ENCODE results near the gene UBXN7.
"Not testable (repeated sequence)": the region's sequence is repeated elsewhere in the genome, so short reads cannot be mapped to it uniquely, and the experiment has no call there.

The UBXN7 gene

DNA sequence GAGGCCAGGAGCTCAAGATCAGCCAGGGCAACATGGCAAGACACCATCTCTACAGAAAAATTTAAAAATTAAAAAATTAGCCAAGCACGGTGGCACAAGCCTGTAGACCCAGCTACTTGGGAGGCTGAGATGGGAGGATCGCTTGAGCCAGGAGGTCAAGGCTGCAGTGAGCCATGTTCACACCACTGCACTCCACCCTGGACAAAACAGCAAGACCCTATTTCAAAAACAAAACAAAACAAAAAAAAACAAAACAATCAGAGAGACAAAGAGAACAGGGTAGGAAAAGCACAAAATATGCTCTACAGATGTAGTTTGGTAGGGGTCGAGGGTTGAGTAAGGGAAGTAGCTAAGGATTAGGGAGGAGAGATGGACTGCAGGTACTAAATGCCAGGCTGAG is 117.6 kb downstream of the UBXN7 start:
- DNase-seq = no peak

DNA sequence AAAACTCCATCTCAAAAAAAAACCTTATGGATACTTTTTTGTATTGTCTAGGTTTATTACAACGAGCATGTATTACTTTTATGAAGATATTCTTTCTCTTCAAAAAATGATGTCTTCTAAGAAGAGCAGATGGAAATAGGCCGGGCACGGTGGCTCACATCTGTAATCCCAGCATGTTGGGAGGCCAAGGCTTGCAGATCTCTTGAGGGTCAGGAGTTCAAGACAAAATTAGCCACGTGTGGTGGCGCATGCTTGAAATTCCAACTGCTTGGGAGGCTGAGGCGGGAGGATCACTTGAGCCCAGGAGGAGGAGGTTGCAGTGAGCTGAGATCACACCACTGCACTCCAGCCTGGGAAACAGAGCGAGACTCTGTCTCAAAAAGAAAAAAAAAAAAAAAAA is 118.1 kb downstream of the UBXN7 start:
- not testable (repeated sequence) for DNase-seq

DNA sequence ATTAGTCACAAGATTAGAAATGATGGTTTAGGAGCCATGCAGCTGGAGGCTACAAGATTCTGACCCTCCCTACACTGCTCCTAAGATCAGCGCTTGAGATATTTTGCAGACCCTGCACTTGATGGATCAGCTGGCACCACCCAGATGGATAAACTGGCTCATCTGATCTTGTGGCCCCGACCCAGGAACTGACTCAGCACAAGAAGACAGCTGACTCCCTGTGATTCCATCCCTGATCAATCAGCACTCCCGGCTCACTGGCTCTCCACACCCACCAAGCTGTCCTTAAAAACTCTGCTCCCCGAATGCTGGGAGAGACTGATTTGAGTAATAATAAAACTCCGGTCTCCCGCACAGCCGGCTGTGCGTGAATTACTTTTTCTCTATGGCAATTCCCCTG is 129.3 kb downstream of the UBXN7 start:
- DNase-seq = not testable (repeated sequence)

DNA sequence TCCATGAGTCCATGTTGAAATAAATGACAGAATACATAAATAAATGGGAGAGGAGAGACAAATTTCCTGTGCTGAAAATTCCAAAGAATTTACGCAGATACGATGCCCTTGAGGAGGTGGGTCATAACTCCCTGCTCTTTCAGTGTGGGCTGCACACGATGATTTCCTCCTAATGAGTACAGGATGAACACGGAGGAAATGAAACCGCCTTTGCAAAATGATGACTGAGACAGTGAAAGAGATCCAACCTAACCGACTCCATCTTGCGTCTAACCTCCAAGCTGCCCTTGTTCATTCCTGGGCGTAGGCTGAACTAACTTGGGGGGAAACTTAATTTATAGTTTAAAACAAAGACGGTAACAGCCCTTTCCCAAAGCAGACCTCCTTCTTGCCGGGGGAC is 129.7 kb downstream of the UBXN7 start:
- DNase-seq = not testable (repeated sequence)

DNA sequence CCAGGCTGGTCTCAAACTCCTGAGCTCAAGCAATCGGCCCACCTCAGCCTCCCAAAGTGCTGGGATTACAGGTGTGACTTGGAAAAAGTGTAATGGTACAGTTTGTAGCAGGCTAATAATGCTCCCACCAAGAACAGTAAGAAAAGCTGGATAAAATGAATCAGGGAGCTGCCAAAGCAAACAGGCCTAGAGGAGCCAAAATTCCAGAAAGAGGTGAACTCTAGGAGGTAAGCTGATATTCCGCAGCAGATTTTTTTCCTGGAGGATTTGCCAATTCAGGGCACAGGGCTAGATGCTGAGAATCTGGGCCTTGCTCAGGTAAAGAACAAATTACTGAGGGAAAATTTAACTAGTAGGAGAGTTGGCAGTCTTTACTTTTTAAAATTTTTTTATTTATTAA is 133.7 kb downstream of the UBXN7 start:
- no peak for DNase-seq
